ENCODE measurements around the gene EFNA5.

EFNA5 gene

GRCh38 chr5:107670932-107671741, at the start of gene EFNA5:
Gene EFNA5 (minus strand): TSS chr5:107670937.
- no peak for DNase-seq (ENCODE audit: low read depth)

DNA sequence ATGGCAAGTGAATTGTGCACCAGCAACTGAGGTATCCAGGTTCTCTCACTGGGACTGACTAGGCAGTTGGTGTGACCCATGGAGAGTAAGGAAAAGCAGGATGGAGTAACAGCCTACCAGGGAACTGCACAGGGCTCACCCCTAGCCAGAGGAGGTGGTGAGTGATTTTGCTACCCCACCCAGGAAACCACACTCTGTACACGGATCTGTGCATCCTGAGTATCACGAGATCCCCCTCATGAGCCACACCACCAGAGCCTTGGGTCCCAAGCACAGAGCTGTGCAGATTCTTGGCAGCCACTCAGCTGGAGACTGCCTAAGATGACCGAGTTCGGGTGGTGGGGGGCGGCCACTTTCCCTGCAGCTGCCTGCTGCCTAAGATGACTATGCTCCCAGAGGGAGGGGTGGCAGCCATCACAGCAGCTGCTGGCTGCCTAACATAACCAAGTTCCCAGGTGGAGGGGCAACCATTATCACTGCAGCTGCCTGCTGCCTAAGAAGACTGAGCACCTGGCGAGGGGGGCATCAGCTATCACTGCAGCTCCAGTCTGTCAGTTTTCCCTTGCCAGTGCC, 48.4 kb upstream of the EFNA5 start:
- DNase-seq (ENCODE audit: low read depth) = no peak

DNA sequence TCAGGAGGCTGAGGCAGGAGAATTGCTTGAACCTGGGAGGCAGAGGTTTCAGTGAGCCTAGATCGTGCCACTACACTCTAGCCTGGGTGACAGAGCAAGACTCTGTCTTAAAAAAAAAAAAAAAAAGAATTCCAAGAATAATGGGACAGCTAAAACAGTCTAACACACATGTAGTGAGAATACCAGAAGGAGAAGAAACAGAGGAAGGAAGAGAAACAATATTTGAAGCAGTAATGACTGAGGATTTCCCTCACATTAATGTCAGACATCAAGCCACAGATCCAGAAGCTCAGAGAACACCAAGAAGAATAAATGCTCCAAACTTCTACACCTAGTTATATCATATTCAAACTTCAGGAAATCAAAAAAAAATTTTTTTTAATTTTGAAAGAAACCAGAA, 47.1 kb upstream of the EFNA5 start:
- no peak for DNase-seq (ENCODE audit: low read depth)

GRCh38 chr5:107713228-107713627, 42.5 kb upstream of the EFNA5 start:
- DNase-seq (ENCODE audit: low read depth) = no peak

DNA sequence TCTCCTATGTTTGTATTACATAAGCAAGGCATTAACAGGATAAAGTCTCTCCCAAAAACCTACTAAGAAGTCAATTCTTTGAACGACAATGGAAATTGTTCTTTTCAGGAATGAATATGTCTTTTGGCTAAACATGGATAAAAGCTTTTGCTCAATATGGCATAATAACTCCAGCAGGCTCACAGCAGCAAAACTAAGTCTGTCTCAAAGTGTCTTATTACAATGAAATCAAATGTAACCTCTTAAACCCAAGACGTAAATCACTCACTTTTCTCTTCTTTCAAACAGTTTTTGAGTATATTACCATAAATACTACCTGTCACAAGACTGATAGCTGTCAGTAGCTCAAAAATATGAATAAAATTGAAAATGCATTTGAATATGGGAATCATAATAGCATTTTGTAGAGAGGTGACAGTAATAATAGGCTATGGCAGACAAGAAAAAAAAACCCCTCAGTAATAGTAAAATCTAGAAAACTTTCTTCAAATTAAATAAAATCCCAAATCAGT, 41.7 kb upstream of the EFNA5 start:
- no peak for DNase-seq (ENCODE audit: low read depth)

DNA sequence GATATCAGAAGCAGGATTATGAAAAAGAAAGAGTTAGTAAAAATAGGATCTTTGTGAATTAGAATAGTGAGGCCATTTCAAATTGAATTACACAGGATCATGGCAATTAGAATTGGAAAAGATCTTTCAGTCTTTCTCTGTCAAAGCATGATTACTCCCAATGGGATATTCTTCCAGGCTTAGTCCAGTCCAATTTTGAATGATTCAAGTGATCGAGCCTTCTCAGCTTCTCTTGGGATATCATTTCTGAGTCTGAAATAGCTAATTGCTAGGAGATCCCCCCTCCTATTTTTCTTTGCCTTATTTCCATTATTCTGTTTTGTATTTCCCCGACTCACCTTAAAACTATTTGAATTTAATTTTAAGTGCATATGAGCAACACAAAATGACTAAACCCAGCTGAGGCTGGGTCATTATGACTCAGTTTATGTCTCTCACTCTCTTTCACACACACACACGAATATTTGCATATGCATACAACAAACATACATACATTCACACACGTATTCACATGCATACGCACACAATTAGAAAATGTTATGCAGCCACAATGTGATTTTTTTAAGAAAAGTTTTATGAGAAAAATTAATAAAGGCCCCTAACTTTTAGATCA, 34.8 kb upstream of the EFNA5 start:
- DNase-seq (ENCODE audit: low read depth) = no peak

- no peak for DNase-seq (ENCODE audit: low read depth)
These were observed 34.1 kb upstream of the EFNA5 start for GRCh38 chr5:107704681-107705401.

DNA sequence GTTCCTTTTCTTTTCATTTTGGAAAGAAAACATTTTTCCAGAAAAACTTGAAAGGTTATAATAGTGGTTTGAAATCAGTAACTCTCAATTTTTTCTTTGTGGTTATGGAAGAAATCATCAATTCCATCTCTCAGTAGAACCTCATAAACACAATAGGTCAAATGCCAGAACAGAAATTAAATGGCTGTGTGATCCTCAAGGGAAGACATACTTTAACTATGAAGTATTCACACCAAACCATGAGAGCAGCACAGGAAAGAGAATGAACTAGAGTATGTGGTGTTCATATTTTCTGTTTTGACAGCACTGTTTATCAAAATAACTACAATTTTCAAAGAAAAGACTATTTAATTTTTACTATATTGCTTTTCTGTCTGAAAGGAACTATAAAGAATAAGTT, 29.7 kb upstream of the EFNA5 start:
- DNase-seq (ENCODE audit: low read depth) = no peak

- DNase-seq (ENCODE audit: low read depth) = no peak
These were observed 28.7 kb upstream of the EFNA5 start for GRCh38 chr5:107699425-107699824.

- no peak for DNase-seq (ENCODE audit: low read depth)
These were observed 27.5 kb upstream of the EFNA5 start for GRCh38 chr5:107698286-107698685.

GRCh38 chr5:107696498-107696897, 25.8 kb upstream of the EFNA5 start:
- DNase-seq (ENCODE audit: low read depth) = no peak

DNA sequence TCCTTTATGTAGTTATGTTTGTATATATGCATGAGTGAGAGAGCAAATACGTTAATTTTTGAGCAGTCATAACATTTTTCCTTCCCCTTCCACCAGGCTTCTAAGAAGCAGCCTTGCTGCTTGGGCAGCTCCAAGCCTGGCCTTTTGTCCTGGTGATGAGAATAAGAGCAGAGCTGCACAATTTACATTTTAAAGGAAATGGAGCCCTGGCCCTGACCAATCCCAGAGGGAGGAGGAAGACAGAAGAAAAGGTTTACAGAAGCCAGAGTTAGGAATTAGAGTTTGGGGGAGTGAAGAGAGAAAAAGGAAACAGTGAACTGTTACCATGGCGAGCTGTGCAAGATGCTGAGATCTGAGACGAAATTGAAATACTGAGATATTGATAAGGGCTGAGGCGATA, 25.3 kb upstream of the EFNA5 start:
- no peak for DNase-seq (ENCODE audit: low read depth)

GRCh38 chr5:107687937-107688336, 17.2 kb upstream of the EFNA5 start:
- no peak for DNase-seq (ENCODE audit: low read depth)

GRCh38 chr5:107687404-107687803, 16.7 kb upstream of the EFNA5 start:
- DNase-seq (ENCODE audit: low read depth) = no peak

DNA sequence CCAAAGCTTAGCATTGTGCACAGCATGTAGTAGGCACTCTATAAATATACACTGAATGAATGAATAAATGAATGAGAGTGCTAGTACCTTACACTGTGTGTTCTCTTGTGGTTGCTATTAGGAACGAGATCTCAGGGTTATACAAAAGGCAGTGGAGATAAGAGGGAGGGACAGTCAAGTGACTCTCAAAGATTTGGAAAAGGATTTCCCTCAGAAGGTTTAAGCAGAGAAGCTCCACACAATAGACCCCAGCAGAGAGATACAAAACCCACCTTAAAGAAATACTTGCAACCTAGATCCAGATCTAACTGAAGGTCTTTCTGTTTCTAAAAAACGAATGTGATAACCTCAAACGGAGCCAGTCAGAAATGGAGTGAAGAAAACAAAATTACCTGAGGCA, 11.8 kb upstream of the EFNA5 start:
- no peak for DNase-seq (ENCODE audit: low read depth)

GRCh38 chr5:107680799-107681198, 10.1 kb upstream of the EFNA5 start:
- no peak for DNase-seq (ENCODE audit: low read depth)

DNA sequence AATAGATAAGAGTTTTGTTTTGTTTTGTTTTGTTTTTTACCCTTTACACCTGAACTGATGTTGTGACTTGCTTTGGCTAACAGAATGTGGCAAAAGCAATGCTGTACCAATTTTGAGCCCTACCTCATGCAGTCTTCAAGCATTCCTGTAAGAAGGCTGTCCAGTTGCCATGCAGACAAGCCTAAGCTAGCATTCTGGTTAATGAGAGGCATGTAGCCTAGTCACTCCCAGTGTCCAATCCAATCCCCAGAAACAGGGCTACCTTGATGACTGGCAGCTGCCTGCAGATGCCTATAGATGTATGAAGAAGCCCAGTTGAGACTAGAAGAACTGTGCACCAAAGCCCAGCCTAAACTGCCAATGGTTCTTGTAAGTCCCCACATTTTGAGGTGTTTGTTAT, 9.4 kb upstream of the EFNA5 start:
- DNase-seq (ENCODE audit: low read depth) = no peak

- no peak for DNase-seq (ENCODE audit: low read depth)
These were observed 6.0 kb upstream of the EFNA5 start for GRCh38 chr5:107676702-107677101.

DNA sequence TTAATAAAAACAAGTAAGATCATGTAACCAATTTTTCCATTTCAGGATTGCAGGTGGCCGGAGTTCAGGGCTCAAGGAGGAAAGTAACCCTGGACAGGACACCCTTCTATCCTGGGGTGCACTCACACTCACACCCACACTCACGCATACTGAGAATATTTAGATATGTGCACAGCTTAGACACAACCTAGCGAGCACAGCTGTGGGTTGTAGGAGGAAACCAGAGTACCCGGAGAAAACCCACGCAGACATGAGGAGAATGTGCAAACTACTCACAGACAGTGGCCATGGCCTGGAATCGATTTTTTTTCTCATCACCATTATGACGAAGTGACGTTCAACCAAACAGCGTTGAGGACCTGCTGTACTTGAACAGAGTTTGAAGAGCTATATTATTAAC, 4.5 kb upstream of the EFNA5 start:
- no peak for DNase-seq (ENCODE audit: low read depth)

GRCh38 chr5:107674655-107675054, 3.9 kb upstream of the EFNA5 start:
- no peak for DNase-seq (ENCODE audit: low read depth)

DNA sequence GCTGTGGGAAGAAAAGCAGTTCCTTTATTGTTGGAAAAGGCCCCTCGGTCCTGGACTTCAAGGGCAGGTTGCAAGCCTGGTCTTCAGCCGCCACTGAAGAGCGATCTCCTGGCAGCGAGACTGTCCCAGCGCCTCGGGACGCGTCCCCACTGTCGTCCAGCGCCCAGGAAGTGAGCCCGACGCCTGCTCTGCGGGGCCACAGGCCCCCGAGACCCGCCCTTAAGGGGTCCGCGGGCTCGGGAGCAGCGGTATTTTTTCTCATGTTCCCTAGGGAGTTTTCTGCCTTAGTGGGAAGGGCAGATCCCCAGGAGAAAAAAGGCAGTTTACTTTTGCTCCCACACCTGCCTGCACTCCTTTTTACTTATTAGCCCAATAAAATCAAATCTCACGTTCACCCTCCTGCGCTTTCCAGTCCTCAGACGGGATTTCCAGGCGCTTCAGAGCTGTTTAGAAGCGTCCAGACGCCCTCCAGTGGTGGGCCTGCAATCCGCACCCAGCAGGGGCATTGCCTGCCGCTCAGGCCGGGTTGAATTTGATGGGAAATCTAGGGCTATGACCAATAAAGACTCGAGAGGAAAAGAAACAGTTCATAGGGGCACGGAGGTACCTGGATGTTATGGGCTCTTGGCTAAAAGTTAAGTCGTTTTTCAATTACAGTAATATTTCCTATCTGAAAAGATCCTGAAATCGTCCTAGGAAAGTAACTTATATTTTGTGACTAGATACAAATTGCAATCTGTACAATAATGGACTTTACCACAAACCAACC, 2.8 kb upstream of the EFNA5 start:
- DNase-seq (ENCODE audit: low read depth) = peak; percentile 20

DNA sequence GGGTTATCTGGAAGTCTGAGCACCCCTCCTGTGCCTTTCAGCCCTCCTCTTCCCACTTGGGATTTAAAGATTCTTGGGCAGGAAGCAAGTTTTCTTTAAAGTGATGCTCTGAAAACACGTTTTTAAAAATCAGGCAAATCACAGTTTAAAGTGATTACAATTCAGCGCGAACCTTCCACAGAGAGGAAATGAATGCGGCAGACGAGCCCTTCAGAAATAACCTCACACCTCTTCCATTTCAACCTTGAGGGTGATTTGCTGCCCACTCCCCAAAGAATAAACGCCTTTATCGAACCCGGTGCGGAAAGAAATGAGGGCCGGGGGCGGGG, 2.3 kb upstream of the EFNA5 start:
- DNase-seq (ENCODE audit: low read depth) = no peak

All from activated T-helper 1 cell treated with Interleukin-2 at 50 U/mL for 16 hours (primary cell).